GM18870 (cell line): ENCODE results near the gene SELPLG.
"Not testable (repeated sequence)": the region's sequence is repeated elsewhere in the genome, so short reads cannot be mapped to it uniquely, and the experiment has no call there.

Experiments used
- ATAC-seq: cut with Tn5 transposase; IDR thresholded peaks from one replicate; pipeline ENCODE4 v1.9.1; 2021; ENCODE audit warnings: moderate library complexity; ENCODE audit not compliant: unreplicated experiment

The SELPLG gene

GRCh38 chr12:108633534-108634248 lies at the start of gene SELPLG:
TSS of gene SELPLG (minus strand) at chr12:108633894. CDS start at chr12:108624307, 9,587 bp downstream.
- peak; percentile 58 for ATAC-seq

GRCh38 chr12:108681317-108681716 lies 47.6 kb upstream of the SELPLG start:
- no peak for ATAC-seq

- ATAC-seq: no peak
These were observed 45.5 kb upstream of the SELPLG start for GRCh38 chr12:108679106-108679681.

GRCh38 chr12:108678104-108678730 lies 44.5 kb upstream of the SELPLG start:
- ATAC-seq: no peak

GRCh38 chr12:108677381-108677780 lies 43.7 kb upstream of the SELPLG start:
- ATAC-seq: no peak

GRCh38 chr12:108676707-108677106 lies 43.0 kb upstream of the SELPLG start:
- no peak for ATAC-seq

GRCh38 chr12:108675792-108676191 lies 42.1 kb upstream of the SELPLG start:
- ATAC-seq: no peak

- no peak for ATAC-seq
These were observed 38.4 kb upstream of the SELPLG start for GRCh38 chr12:108672054-108672453.

GRCh38 chr12:108671110-108671509 lies 37.4 kb upstream of the SELPLG start:
- no peak for ATAC-seq

- no peak for ATAC-seq
These were observed 36.5 kb upstream of the SELPLG start for GRCh38 chr12:108670066-108670631.

GRCh38 chr12:108668542-108668941 lies 34.8 kb upstream of the SELPLG start:
- ATAC-seq: no peak

GRCh38 chr12:108668063-108668462 lies 34.4 kb upstream of the SELPLG start:
- ATAC-seq: no peak

GRCh38 chr12:108667349-108667748 lies 33.7 kb upstream of the SELPLG start:
- ATAC-seq: no peak

- no peak for ATAC-seq
These were observed 32.7 kb upstream of the SELPLG start for GRCh38 chr12:108666401-108666881.

- ATAC-seq: no peak
These were observed 32.0 kb upstream of the SELPLG start for GRCh38 chr12:108665608-108666202.

- peak; percentile 65 for ATAC-seq
These were observed 30.9 kb upstream of the SELPLG start for GRCh38 chr12:108664338-108665258.

- no peak for ATAC-seq
These were observed 29.8 kb upstream of the SELPLG start for GRCh38 chr12:108663324-108664015.

GRCh38 chr12:108658115-108658514 lies 24.4 kb upstream of the SELPLG start:
- ATAC-seq: not testable (repeated sequence)

GRCh38 chr12:108657130-108657745 lies 23.5 kb upstream of the SELPLG start:
- ATAC-seq: no peak
